ENCODE measurements around the gene ARHGEF4. TPM values are rescaled to one million over a fixed set of nuclear protein-coding genes. Genes with fewer than 3 reads are reported as not detected.

Gene ARHGEF4
- total RNA-seq, 2 experiments from 2014 or later: 0.40 to 0.47 TPM

GRCh38 chr2:130823886-130824491, 12.7 kb upstream of the ARHGEF4 start:
- CTCF ChIA-PET: interaction anchor here (1.3 to 3.5 kb wide), 2 partner anchors 20 to 27 kb away, joined by 3 to 15 read pairs; no protein-coding TSS in a partner anchor
- POLR2A ChIA-PET: no interaction called here
- Mint-ChIP-seq H3K27me3 (peaks cover 6% of the 10 kb centered on the region), H3K36me3 (ENCODE audit: low read depth) (no peaks in the 10 kb centered on the region), H3K27ac (peak overlapping the region; percentile 81), H3K4me1 (peaks cover 17% of the 10 kb centered on the region), H3K9me3 (no peaks in the 10 kb centered on the region), H3K4me3 (no peak overlapping the region)
- no peak for DNase-seq

DNA sequence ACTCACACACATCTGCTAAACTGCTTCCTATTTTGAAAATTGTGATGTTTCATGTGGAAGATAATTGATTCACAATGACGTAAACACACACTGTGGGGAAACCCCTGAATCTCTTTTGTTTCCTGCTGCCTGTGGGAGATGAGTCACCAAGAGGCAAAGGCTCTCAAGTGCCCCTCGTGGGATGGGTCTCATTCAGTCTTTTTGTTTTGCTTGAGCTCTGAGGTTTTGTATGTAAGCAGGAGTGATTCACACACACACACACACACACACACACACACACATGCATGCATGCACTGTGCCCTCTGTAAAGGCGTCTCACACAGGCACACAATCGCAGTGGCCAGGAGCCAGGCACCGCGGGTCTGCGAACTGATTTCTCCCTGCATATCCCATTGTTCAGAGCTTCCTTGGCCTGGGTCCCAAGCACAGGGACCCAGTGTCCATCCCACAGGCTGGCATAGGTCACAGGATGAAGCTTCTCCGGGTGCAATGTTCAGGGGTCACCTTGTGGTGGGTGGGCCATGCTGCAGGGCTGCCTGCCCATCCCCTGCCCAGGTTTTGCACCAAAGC, 12.1 kb upstream of the ARHGEF4 start:
- H3K27me3 Mint-ChIP-seq: peaks cover 6% of the 10 kb centered on the region
- H3K4me1 Mint-ChIP-seq: peaks cover 17% of the 10 kb centered on the region
- POLR2A ChIA-PET: no interaction called here
- H3K27ac Mint-ChIP-seq: peak overlapping the region; percentile 81
- CTCF ChIA-PET: interaction anchor here (1.0 to 3.5 kb wide), 3 partner anchors 20 to 27 kb away, joined by 3 to 15 read pairs (median 12); no protein-coding TSS in a partner anchor
- H3K36me3 Mint-ChIP-seq (ENCODE audit: low read depth): no peaks in the 10 kb centered on the region
- H3K9me3 Mint-ChIP-seq: no peaks in the 10 kb centered on the region
- no peak overlapping the region for H3K4me3 Mint-ChIP-seq
- peak; percentile 77 for DNase-seq

- CTCF ChIA-PET: interaction anchor here (0.5 to 1.0 kb wide), 2 partner anchors 23 to 28 kb away, joined by 3 to 12 read pairs; no protein-coding TSS in a partner anchor
- POLR2A ChIA-PET: no interaction called here
- DNase-seq: no peak
- peaks cover 6% of the 10 kb centered on the region for H3K27me3 Mint-ChIP-seq
- H3K36me3 Mint-ChIP-seq (ENCODE audit: low read depth): no peaks in the 10 kb centered on the region
- no peaks in the 10 kb centered on the region for H3K9me3 Mint-ChIP-seq
- no peak overlapping the region for H3K27ac Mint-ChIP-seq
- H3K4me3 Mint-ChIP-seq: no peak overlapping the region
- peaks cover 17% of the 10 kb centered on the region for H3K4me1 Mint-ChIP-seq
These were observed 11.3 kb upstream of the ARHGEF4 start for GRCh38 chr2:130825231-130825965.

GRCh38 chr2:130825966-130826253, 10.8 kb upstream of the ARHGEF4 start:
- H3K27ac Mint-ChIP-seq: no peak overlapping the region
- no peak for DNase-seq
- no peaks in the 10 kb centered on the region for H3K36me3 Mint-ChIP-seq (ENCODE audit: low read depth)
- peaks cover 9% of the 10 kb centered on the region for H3K27me3 Mint-ChIP-seq
- H3K4me3 Mint-ChIP-seq: no peak overlapping the region
- no peaks in the 10 kb centered on the region for H3K9me3 Mint-ChIP-seq
- CTCF ChIA-PET: interaction anchor here (0.5 kb wide), 1 partner anchor 24 kb away, joined by 3 read pairs; no protein-coding TSS in a partner anchor
- H3K4me1 Mint-ChIP-seq: peaks cover 17% of the 10 kb centered on the region
- POLR2A ChIA-PET: no interaction called here

GRCh38 chr2:130826419-130826818, 10.3 kb upstream of the ARHGEF4 start:
- H3K4me3 Mint-ChIP-seq: no peak overlapping the region
- no peak overlapping the region for H3K27ac Mint-ChIP-seq
- ChIA-PET POLR2A (no interaction called here), CTCF (interaction anchor here (0.7 kb wide), 1 partner anchor 29 kb away, joined by 4 read pairs; no protein-coding TSS in a partner anchor)
- peaks cover 5% of the 10 kb centered on the region for H3K27me3 Mint-ChIP-seq
- H3K4me1 Mint-ChIP-seq: peaks cover 17% of the 10 kb centered on the region
- no peaks in the 10 kb centered on the region for H3K9me3 Mint-ChIP-seq
- no peaks in the 10 kb centered on the region for H3K36me3 Mint-ChIP-seq (ENCODE audit: low read depth)
- DNase-seq: no peak

DNA sequence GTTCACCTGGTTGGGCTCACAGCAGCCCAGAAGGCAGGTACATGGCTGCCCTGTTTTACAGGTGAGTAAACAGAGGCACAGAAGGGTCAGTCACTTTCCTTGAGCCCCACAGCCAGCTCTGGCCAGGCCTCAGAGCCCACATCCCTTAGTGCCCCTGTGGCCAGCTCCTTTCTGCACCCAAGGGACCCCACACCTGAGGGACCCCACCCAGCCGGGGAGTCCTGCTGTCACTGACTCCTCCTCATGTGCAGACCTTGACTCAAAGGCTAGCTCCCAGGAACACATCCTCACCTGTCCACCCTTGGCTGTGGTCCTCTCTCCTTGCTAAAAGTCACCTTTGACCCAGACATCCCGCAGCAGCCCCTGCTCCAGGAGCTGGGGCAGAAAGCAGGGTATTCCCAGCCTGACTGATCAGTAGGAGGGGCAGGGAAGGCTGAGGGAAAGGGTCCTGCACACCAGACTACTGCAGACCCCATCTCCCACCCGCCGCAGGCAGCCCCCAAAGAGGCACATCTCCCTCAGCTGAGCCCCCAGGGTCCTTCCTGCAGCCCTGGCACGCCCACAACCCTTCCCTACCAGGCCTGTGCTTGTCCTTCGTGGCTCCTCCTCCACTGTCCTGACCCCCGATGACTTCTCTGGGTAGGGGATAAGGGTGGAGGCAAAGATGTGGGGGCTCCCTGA, 9.8 kb upstream of the ARHGEF4 start:
- CTCF ChIA-PET: interaction anchor here (0.7 kb wide), 1 partner anchor 29 kb away, joined by 4 read pairs; no protein-coding TSS in a partner anchor
- H3K36me3 Mint-ChIP-seq (ENCODE audit: low read depth): no peaks in the 10 kb centered on the region
- no peak for DNase-seq
- no peak overlapping the region for H3K4me3 Mint-ChIP-seq
- H3K27ac Mint-ChIP-seq: no peak overlapping the region
- POLR2A ChIA-PET: no interaction called here
- H3K9me3 Mint-ChIP-seq: no peaks in the 10 kb centered on the region
- H3K27me3 Mint-ChIP-seq: peaks cover 5% of the 10 kb centered on the region
- H3K4me1 Mint-ChIP-seq: peaks cover 17% of the 10 kb centered on the region

DNA sequence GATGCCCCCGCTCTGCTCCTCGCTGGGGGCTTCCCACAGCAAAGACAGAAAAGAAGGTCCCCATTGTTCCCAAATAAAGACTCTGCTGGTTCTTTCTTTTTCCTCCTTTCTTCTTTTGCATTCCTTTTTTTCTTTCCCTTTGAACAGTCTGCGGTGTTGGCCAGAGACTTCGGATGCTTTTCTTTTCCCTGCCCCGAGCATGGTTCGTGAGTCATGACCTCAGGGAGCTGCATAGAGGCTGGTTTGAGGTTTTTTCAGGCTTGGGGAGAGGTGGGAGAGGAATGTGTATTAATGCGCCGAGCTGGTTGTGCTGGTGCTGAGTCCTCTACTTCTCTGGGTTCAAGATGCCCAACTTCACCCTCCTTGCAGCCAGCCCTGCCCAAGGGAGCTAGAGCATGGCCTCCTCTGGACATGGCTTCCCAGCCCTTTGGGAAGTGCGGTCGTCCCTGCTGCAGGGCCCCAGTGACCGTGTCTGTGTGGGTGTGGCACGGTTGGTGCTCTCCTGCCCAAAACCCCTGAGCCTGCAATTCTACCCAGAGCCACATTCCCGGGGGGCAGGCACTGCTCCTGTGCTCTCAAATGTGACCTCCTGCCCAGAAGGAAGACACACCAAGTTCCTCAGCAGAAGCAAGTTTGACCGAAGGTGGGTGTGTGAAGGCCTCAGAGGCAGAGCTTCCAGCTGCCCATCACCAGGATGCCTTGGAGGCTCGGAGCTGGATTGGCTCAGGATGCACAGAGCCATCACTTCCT, 9.0 kb upstream of the ARHGEF4 start:
- Mint-ChIP-seq H3K27ac (no peak overlapping the region), H3K36me3 (ENCODE audit: low read depth) (no peaks in the 10 kb centered on the region), H3K27me3 (peaks cover 5% of the 10 kb centered on the region), H3K9me3 (no peaks in the 10 kb centered on the region), H3K4me1 (peaks cover 17% of the 10 kb centered on the region), H3K4me3 (no peak overlapping the region)
- ChIA-PET CTCF (no interaction called here), POLR2A (no interaction called here)
- no peak for DNase-seq

DNA sequence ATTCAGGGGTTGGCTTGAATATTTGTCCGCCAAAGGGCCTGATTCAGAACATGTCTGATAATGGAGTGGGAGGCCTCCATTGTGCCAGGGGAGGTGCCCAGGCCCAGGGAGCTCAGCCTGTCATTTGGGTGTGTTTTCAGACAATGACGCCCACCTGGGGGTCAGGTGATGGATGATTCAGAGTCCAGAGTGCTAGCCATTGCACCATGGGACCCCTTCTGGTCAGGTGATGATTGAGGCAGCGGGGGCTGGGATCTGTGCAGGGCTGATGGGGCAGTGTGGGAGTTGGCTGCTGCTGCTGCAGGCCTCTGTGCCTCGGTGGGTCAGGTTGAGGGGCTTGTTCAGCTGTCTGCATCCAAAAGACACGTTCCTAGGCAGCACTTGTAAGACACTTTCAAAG, 8.3 kb upstream of the ARHGEF4 start:
- Mint-ChIP-seq H3K27ac (no peak overlapping the region), H3K9me3 (no peaks in the 10 kb centered on the region), H3K27me3 (peaks cover 8% of the 10 kb centered on the region), H3K4me1 (peaks cover 17% of the 10 kb centered on the region), H3K4me3 (no peak overlapping the region), H3K36me3 (ENCODE audit: low read depth) (no peaks in the 10 kb centered on the region)
- DNase-seq: no peak
- ChIA-PET CTCF (interaction anchor here (1.3 kb wide), 1 partner anchor 45 kb away, joined by 3 read pairs; no protein-coding TSS in a partner anchor), POLR2A (no interaction called here)

- no peak for DNase-seq
- H3K36me3 Mint-ChIP-seq (ENCODE audit: low read depth): no peaks in the 10 kb centered on the region
- POLR2A ChIA-PET: no interaction called here
- H3K4me3 Mint-ChIP-seq: no peak overlapping the region
- no peaks in the 10 kb centered on the region for H3K9me3 Mint-ChIP-seq
- peaks cover 8% of the 10 kb centered on the region for H3K27me3 Mint-ChIP-seq
- no peak overlapping the region for H3K27ac Mint-ChIP-seq
- peaks cover 14% of the 10 kb centered on the region for H3K4me1 Mint-ChIP-seq
- CTCF ChIA-PET: interaction anchor here (1.3 to 1.5 kb wide), 2 partner anchors 32 to 44 kb away, joined by 3 to 7 read pairs; no protein-coding TSS in a partner anchor
These were observed 7.7 kb upstream of the ARHGEF4 start for GRCh38 chr2:130829015-130829414.

GRCh38 chr2:130830538-130830937, 6.2 kb upstream of the ARHGEF4 start:
- H3K4me3 Mint-ChIP-seq: no peak overlapping the region
- no peaks in the 10 kb centered on the region for H3K36me3 Mint-ChIP-seq (ENCODE audit: low read depth)
- H3K9me3 Mint-ChIP-seq: no peaks in the 10 kb centered on the region
- no peak for DNase-seq
- peaks cover 10% of the 10 kb centered on the region for H3K27me3 Mint-ChIP-seq
- ChIA-PET POLR2A (no interaction called here), CTCF (interaction anchor here (0.6 kb wide), 1 partner anchor 66 kb away, joined by 3 read pairs; no protein-coding TSS in a partner anchor)
- H3K27ac Mint-ChIP-seq: no peak overlapping the region
- peaks cover under 1% of the 10 kb centered on the region for H3K4me1 Mint-ChIP-seq

GRCh38 chr2:130831356-130831755, 5.4 kb upstream of the ARHGEF4 start:
- Mint-ChIP-seq H3K36me3 (ENCODE audit: low read depth) (no peaks in the 10 kb centered on the region), H3K27me3 (peaks cover 10% of the 10 kb centered on the region), H3K4me1 (no peaks in the 10 kb centered on the region), H3K4me3 (no peak overlapping the region), H3K27ac (no peak overlapping the region), H3K9me3 (no peaks in the 10 kb centered on the region)
- DNase-seq: no peak
- ChIA-PET CTCF (interaction anchor here (0.9 to 1.2 kb wide), 2 partner anchors 19 to 34 kb away, joined by 3 read pairs; no protein-coding TSS in a partner anchor), POLR2A (no interaction called here)

- Mint-ChIP-seq H3K4me1 (no peaks in the 10 kb centered on the region), H3K4me3 (no peak overlapping the region), H3K9me3 (no peaks in the 10 kb centered on the region), H3K27me3 (peaks cover 12% of the 10 kb centered on the region), H3K27ac (no peak overlapping the region), H3K36me3 (ENCODE audit: low read depth) (no peaks in the 10 kb centered on the region)
- no peak for DNase-seq
- CTCF ChIA-PET: interaction anchor here (0.9 to 1.2 kb wide), 2 partner anchors 20 to 35 kb away, joined by 3 read pairs; no protein-coding TSS in a partner anchor
- POLR2A ChIA-PET: no interaction called here
These were observed 4.3 kb upstream of the ARHGEF4 start for GRCh38 chr2:130832296-130832940.
